NCI-H510A treated with DMSO at 0.1 percent for 48 hours (cell line): ENCODE data around the gene FTO.

Experiments used
- DNase-seq: peaks from one replicate; lab custom pipeline; 2025; lab: John Stamatoyannopoulos, UW

Gene FTO

DNA sequence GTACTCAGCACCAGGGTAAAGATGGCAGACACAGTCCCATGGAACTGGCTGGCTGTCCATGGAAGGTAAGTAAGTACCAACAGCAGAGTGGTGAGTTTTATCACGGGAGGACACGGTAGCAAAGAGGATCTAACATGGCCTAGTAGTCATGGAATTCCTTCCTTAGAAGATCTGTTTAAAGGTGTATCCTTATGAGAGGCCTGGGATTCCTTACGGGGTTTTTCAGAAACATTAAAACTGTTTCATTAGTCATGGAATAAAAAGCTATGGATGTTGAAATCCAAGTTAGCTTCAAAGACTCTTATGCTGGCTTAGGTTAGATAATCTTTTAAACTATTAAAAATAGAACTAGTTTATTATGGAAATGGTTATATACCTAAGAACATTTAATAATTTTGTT is 7.4 kb downstream of the FTO start:
- no peak for DNase-seq

DNA sequence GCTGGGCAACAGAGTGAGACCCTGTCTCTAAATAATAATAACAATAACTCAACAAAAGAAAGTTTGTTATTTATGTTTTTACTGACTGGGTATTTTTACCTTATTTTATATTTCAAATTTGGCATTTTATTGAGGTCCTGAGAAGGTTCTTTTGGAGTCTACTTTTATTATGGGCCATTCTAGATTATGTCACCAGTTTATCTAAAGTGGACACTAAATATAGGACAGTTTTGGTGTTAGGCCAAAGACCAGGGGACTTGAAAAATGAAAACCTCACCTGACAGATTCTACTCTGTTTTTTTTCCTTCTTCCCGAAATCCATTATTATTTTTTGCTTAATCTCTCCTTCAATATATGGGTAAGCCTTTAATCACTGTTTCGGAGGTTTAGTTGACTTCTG is 8.1 kb downstream of the FTO start:
- no peak for DNase-seq

DNA sequence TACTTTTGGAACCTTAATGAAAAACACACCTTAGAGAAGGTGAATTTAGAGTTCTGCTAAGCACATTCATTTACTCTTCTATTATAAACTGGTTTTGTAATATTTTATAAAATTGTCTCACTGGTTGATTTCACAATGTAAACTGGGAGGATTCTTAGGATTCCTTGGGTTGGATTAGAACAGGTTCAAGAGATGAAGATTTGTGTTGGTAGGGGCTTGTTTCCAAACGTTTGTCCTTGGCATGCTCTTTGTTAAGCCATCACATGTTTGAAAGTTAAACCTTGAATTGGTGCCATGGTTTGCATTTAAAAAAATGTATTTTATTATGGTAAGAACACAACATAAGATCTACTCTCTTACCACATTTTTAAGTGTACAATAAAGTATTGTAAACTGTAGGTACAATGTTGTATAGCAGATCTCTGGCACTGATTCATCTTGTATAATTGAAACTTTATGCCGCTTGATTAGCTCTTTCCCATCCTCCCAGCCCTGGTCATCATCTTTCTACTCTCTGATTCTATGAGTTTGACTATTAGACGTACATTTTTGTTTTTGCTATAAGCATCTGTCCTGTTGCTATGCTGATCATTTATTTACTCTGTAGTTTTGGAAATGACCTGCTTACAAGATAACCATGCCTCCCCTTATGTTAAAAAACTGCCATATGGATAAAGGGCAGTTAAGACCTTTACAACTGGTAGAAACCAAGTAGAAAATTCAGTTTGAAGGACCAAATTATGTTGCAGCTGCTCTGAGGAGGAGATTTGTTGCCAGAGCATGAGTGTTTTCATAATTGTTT is 9.6 kb downstream of the FTO start:
- DNase-seq, result no peak

DNA sequence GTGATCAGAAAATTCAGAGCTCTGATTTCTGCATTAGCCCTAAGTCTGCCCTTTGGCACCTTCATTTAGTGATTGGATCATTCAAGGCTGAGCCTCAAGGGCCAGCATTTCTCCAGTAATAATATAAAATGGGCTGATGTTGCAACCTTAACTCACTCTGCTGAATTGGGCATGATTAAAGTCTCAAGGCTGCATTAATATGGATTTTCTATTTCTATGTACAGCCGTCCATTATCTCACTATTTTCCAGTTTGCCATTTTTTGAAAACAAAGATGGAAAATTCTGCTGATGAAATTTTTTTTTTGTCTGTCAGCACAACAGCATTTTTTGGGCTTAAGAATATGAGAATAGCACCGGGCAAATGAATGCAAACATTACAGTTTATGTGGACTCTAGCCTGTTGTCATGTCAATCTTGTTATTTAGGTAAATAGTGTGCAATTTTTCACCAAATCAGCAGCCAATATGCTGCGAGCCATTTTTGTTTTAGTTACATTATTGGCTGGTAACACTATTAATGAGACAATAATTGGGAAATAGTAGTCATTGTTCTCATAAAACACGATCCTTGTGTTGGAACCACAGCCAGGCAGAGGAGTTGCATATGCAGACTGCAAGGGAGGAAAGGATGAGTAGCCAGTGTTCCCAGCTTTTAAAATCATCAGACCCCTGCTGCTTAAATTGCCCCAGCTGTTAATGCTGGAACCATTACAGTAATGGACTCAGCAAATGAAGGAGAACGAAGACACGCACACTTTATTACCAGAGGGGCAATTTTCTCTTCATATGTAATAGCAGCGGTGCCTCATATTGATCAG is 10.5 kb downstream of the FTO start:
- DNase-seq, result no peak

DNA sequence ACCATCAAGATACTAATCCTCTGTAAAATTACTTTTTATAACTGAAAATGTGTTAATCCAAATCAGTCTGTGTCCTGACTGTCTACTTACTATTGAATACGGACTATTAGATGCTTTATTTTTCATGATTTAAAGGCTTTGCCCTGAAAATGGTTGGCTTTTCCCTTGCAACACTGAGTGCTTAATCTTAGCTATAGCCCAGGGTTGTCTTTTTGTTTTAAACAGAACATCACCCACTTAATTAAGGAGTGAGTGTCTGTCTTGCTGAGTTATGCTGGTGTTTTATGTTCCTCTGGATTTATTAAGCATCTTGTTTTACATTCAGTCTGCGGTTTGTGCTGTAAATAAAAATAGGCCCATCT is 11.0 kb downstream of the FTO start:
- no peak for DNase-seq

DNA sequence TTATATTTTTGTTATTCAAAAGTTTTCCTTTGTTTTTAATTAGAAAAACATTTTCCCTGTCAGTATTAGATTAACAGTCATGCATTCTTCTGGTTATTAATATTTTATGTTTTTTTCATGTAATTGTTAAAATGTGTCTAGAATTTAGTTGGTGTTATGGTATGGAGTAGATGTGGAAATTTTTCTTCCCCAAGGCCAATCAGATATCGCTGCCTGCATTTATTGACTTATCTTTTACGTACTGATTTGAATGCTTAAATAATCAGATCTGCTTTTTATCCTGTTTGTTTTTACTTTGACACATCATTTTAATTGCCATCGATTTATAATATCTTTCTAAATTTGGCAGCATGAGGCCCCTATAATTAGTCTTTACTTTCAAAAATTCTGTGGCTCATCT is 13.6 kb downstream of the FTO start:
- no peak for DNase-seq

DNA sequence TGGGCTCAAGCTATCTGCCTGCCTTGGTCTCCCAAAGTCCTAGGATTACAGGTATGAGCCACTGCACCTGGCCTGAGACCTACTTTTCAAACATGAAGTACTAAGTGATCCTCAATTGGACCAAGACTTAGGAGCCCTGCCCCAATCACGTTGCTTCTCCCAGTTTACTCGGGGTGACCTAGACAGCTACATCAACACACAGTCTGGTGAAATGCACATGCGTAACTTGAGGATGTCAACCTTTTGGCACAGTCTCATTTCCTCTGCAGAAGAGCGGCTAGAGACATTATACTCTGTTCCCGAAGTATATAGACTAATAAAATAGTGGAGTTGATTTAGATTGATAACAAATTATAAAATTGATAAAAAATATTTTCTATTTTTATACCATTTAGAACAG is 17.1 kb downstream of the FTO start:
- no peak for DNase-seq

DNA sequence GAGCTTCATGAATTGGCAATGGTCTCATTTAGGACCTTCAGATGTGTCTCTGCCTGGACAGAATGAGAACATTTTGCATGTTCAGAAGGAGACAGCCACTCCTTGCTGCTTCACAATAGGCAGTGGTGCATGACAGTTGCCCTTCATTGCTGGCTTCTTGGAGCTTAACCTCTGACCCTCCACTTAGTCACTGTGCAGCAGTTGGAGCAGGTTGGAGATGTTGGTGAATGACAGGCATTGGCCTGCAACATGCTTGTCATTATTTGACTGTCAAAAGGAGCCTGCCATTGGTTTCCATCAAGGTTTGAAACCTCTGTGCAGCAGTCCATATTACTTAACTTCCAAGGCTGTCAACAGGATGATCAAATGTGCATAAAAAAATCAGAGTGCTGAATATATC is 22.7 kb downstream of the FTO start:
- DNase-seq, result no peak

DNA sequence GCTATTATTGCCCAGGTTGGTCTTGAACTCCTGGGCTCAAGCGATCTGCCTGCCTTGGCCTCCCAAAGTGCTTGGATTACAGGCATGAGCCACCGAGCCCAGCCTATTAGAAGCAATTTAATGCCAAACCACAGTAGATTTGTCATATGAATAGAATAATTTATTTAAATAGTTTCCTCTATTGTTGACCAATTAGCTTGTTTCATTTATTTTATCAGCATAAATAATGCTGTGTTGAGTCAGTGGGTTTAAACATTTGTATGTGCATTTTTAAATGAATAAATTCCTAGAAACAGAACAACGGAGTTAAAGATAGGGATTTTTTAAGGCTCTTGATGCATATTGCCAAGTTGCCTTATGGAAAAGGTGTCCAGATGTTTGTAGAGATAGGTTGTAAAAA is 26.7 kb downstream of the FTO start:
- no peak for DNase-seq

DNA sequence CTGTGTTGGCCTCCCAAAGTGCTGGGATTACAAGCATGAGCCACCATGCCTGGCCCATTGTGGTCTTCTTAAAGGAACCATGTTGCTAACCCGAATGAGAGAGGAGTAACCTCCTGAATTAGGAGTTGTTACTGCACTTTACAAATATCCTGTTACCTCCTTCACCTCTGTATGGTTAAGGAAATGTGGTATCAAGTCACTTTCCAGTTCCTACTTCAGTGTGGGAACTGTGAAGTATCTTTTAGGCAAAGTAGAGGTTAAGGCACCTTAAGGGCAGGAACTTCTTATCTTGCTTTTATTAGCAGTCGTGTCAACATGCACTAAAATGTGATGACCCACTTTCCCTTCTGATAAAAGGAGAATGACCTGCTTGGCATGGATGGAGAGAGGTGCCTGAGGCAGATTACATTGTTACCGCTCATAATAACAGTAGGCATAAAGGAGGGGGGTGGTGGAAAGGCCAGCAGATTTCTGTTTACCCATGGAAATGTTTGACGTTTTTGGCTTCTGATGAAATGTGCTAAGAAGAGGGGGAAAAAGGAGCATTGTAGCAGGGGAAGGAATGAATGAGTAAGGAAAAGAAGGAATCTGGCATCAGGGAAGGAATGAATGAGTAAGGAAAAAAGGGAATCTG is 28.5 kb downstream of the FTO start:
- no peak for DNase-seq

DNA sequence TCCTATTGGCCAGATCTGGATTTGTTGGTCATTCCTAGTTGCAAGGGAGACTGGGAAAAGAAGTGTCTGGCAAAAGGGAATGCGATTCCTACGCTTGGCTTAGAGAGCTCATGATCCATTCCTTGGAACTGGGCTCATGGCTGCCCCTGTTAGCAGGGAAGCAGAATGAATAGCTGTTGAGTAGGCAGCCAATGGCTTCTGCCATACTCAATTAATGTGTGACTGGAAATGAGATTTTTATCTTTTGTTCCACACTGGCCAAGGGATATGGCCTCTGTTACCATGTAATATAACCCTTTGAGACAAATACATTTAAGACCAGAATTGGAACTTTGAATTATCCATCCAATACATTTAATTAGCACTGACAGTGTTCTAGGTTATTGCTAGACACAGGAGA is 31.0 kb downstream of the FTO start:
- no peak for DNase-seq

DNA sequence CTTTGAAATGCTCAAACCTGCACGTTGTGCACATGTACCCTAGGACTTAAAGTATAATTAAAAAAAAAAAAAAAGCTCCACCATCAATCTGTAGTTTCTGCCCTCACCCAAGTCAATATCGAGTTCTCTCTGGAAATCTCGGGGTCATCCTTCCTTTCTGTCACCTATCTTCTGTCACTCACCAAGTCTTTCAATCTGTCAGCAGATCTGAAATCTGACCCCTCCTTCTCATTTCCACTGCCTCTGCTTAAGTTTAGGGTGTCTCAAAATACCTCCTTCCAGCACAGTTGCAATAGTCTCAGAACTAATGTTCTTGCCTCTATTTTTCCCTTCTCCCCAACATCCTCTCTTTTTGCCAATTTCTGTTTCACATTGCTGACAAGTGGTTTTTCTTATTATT is 32.3 kb downstream of the FTO start:
- DNase-seq, result no peak

DNA sequence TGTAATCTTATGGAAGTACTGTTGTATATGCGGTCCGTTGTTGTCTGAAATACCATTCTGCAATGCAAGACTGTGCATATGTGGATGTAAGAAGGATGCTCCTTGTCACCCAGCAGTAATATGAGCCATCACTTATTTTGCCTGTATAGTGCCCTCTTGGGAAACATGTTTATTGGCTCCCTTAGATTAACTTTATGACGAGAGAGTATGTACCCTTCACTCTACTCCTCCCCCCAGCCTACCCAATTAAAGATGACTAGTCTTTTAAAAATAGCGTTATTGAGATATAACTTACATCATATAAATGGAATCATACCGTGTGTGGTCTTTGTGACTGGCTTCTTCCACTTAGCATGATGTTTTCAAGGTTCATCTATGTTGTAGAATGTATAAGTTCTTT is 33.6 kb downstream of the FTO start:
- no peak for DNase-seq

DNA sequence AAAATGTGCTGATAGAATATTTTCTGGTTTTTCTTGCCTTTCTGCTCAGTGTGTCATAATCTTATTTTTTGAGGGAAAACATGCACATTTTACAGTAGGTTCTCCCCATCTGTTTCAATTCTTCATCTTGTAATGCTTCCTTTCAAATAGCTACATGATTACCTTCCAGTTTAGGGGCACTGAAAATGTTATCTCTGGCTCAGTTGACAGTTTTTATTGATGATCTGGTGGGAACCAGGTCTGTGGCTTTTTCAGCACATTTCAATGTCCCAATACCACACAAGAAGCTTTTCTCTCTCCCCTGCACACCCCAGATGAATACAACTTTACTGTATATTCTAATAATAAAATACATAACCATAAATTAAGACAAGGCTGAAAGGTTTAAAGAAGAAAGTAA is 36.5 kb downstream of the FTO start:
- DNase-seq, result no peak

DNA sequence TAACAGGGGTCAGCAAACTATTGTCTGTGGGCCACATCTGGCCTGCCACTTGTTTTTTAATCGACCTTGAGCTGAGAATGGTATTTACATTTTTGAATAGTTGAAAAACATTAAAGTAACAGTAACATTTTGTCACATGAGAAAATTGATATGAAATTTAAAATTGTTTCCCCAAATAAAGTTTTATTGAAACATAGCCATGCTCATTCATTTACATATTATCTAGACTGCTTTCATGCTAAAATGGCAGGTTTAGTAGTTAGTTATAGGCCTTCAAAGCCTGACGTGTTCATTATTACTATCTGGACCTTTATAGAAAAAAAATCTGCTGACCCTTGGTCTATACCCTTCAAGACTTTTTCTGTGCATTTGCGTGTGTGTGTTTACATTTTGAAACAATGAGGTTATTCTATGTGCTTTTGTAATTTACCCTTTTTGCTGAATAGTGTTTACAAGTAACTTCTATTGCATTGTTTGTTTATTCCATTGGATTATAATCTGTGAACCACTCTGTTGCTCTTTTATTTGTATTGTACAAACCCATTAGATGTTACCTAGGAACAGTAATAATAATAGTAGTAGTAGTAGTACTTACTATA is 37.1 kb downstream of the FTO start:
- DNase-seq, result no peak

DNA sequence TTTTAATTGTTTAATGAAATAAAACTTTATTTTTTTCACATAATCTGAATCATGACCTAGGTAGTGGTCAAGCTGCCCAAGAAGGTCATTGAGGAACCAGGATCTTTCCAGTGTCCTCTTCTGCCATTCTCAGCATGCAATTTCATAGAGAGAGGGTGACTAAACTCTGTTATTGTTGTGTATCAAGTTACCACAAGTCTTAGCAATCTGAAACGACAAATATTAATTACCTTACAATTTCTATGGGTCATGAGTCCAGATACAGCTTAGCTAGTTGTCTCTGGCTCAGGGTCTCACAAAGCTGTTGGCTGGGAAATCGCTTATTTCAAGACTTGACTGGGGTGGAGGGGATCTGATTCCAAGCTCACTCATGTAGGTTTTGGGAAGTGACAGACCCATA is 37.6 kb downstream of the FTO start:
- no peak for DNase-seq

DNA sequence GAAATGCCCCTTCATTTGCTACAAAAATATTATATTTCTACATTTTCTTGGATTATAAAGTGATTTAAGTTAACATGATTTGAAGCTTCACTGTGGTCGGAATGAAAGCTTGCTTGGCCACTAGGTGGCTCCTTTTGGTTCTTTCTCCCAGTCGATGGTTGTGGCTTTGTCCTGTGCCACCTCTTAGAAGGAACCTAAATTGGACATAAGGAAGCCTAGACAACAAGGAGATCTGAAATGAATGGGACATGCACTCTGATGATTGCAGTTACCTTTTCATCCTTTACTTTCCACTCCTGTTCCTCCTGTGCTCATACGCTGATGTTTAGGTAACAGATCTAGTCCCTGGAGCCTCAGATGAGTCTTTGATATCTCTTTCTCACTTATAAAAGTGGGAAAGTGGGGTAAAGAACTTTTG is 39.2 kb downstream of the FTO start:
- DNase-seq, result peak; percentile 13

DNA sequence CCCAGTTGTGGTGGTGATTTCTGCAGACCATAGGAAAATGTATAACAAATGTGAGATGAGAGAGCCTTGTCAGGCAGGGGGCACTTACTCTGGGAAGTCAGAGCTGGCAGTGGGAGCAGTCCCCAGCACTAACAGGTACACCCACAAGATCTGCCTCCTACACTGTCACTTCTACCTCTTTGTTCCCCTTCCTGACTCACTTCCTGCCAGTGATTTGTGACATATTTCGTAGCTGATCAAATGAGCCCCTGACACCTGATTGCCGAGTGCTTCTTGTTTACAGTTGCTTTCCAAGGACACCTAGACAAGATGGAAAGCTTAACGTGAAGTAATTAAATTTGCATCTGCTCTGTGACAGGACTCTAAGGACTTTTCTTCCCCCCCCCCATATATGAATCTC is 40.5 kb downstream of the FTO start:
- DNase-seq, result peak; percentile 41

DNA sequence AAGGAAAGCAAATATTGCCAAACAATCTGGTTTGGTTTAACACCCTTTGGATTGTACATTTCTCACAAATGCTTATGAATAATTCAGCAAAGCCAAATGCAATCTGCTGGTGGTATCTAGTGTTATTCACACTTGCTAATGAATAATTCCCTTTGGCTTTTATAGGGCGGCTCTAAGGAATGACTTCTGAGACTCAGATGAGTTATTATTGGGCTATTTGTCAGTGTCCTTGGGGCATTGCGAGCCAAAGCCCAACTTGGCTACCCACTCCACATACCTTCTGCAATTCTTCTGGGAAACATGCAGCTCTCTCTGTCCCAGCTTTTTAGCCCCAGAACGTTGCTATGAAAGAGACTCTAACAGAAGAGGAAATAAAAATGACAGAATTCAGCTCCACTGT is 41.1 kb downstream of the FTO start:
- DNase-seq, result no peak

DNA sequence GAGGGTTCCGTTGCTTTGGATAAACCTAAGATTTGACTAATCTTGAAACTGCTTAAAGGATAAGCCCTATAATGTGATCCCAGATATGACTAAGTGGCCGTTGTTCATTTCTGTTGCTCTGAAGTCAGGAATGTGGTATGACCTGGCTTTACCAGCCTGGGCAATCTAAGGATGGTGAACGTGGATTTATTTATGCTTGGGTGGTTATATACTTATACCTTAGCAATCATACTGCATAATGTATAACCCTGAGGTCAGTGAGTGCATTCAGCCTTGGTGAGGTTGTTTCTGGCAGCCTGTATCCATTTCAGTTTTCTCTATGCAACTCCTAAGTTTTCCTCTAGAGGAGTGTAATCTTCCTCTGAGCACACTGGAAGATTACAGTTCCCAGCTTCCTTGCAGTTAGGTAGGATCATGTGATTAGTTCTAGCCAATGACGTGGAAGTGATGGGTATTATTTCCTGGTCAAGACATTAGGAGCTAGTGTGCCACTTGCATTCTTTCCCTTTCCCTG is 41.9 kb downstream of the FTO start:
- DNase-seq, result no peak

DNA sequence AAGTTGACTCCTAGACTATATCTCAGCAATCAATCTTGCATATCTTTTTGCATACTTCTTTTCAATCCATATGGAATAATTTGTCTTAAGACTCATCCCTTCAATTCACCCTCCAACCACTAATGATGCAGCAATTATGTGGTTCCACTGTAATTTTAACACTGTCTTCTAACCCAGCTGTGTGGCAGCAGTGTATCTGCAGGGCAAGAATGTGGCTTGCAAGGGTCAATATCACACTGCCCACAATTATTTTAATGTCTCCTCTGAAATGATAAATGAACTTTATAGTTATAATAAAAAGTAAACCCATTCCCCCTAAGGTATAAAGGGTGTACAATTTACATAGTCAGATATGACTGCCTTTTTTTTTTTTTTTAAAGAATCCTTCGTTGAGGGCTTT is 48.6 kb downstream of the FTO start:
- no peak for DNase-seq

DNA sequence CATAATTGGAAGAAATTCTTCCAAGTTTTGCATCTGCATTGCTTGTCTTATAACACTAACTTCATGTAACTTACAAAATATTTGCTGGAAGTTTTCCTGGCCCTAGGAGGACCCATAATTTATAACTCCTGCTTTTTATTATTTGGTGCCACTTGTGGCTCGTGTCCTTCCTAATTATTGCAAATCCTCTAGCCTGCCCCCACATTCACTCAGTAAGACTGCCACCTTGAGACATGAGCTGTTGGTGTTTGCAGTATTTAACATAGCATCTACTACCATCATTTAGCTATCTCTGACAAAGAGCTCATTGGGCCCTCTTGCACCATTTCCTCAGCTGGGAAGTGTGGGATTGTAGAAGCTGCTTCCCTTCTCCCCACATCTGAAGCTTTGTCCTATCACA is 49.5 kb downstream of the FTO start:
- DNase-seq, result no peak
